Astrocyte (in vitro differentiated cells and primary cell): ENCODE results near the gene PRKACA.

Source experiments
- CTCF ChIP-seq: IDR thresholded peaks from 2 replicates; pipeline ENCODE4 v1.5.1; 2011; ENCODE audit warnings: low read depth, mild to moderate bottlenecking, inconsistent platforms, low read length, moderate library complexity; ENCODE audit not compliant: insufficient read depth
- EZH2 ChIP-seq: IDR thresholded peaks from 2 replicates; pipeline ENCODE4 v1.6.1; 2012; ENCODE audit warnings: mild to moderate bottlenecking, low read length, inconsistent platforms; ENCODE audit not compliant: insufficient read depth

GRCh38 chr19:14112051-14112808, 5.3 kb downstream of the PRKACA start:
- TF ChIP-seq CTCF = no peak
- no peak for TF ChIP-seq EZH2
